GM12878 (cell line): ENCODE results near the gene STX8. TPM values are rescaled to one million over a fixed set of nuclear protein-coding genes. Genes with fewer than 3 reads are reported as not detected.

Experiments used
- ATAC-seq: fragments of 200-7000 bp; cut with Tn5 transposase; 3 replicates; pipeline ENCODE4 v1.9.1; 2020; ENCODE audit warnings: mild to moderate bottlenecking, moderate library complexity
- BruUV-seq: library from RNA; stranded (reverse); fragments of 400-500 nt; replicated peaks from 2 replicates; lab custom pipeline; 2021; lab: Mats Ljungman, UMichigan
- CTCF ChIA-PET: fragments of 300-600 bp; sonication (Branson Sonifier 250); formaldehyde crosslinking; extraction: SDS; loops from one replicate; lab custom pipeline; 2021; ENCODE audit warnings: inconsistent platforms; lab: Yijun Ruan, JAX
- POLR2A ChIA-PET: fragments of 350-600 bp; formaldehyde crosslinking; extraction: SDS; loops from one replicate; lab custom pipeline; 2021; ENCODE audit warnings: inconsistent platforms; lab: Charles Lee
- RAD21 ChIA-PET: fragments of 300-600 bp; sonication (Branson Sonifier 250); formaldehyde crosslinking; loops from one replicate; lab custom pipeline; 2023; ENCODE audit warnings: antibody characterized with exemption; ENCODE audit not compliant: unreplicated experiment; lab: Charles Lee
- SMC1A ChIA-PET: fragments of 300-600 bp; sonication (Branson Sonifier 250); formaldehyde crosslinking; loops from one replicate; lab custom pipeline; 2023; ENCODE audit not compliant: unreplicated experiment, uncharacterized antibody; lab: Charles Lee
- DNase-seq: peaks from one replicate; pipeline ENCODE4 v3.0.0-alpha.2; 2011; ENCODE audit warnings: low read depth, low spot score
- FAIRE-seq: peaks from 3 replicates; lab custom pipeline; 2011; peaks lifted over from hg19 to GRCh38; lab: Jason Lieb, UNC
- H2AFZ ChIP-seq: 2 replicates; pipeline ENCODE4 v1.6.0; 2011; ENCODE audit warnings: low read depth, low read length, control low read depth; ENCODE audit not compliant: control insufficient read depth
- H3K27ac ChIP-seq: 2 replicates; pipeline ENCODE4 v1.5.1; 2011; ENCODE audit warnings: control low read depth; ENCODE audit not compliant: control insufficient read depth, insufficient read depth
- H3K27me3 ChIP-seq, 2 experiments: replicated peaks in 1 of 2; 2 replicates each; pipeline versions ENCODE4 v1.6.0 to v1.6.1; 2011; ENCODE audit warnings: low read length in 1 of 2; ENCODE audit not compliant: control insufficient read depth in 2 of 2, insufficient read depth in 2 of 2
- H3K36me3 ChIP-seq, 2 experiments: 2 replicates each; pipeline ENCODE4 v1.5.1; 2011; ENCODE audit warnings: low read length in 1 of 2; ENCODE audit not compliant: control insufficient read depth in 2 of 2, insufficient read depth in 2 of 2
- H3K4me1 ChIP-seq: 2 replicates; pipeline ENCODE4 v1.6.1; 2011; ENCODE audit warnings: mild to moderate bottlenecking, low read length, moderate library complexity, mixed read lengths; ENCODE audit not compliant: control insufficient read depth, insufficient read depth
- H3K4me2 ChIP-seq: 2 replicates; pipeline ENCODE4 v1.6.0; 2011; ENCODE audit warnings: control low read depth; ENCODE audit not compliant: control insufficient read depth, insufficient read depth
- H3K4me3 ChIP-seq: fragments of 200-600 bp; sonication (generic); 2 replicates; pipeline ENCODE4 v1.5.1; 2016
- H3K79me2 ChIP-seq: 2 replicates; pipeline ENCODE4 v1.6.0; 2011; ENCODE audit warnings: low read length; ENCODE audit not compliant: control insufficient read depth, insufficient read depth
- H3K9ac ChIP-seq: 2 replicates; pipeline ENCODE4 v1.8.0; 2011; ENCODE audit warnings: low read length, control low read depth, mixed read lengths; ENCODE audit not compliant: control insufficient read depth, insufficient read depth
- H3K9me3 ChIP-seq: replicated peaks from 3 replicates; pipeline ENCODE4 v1.5.1; 2011; ENCODE audit warnings: mild to moderate bottlenecking, low read length; ENCODE audit not compliant: control insufficient read depth, insufficient read depth
- H4K20me1 ChIP-seq: 2 replicates; pipeline ENCODE4 v1.6.0; 2011; ENCODE audit not compliant: control insufficient read depth, insufficient read depth
- BACH1 ChIP-seq: fragments of 450-650 bp; IDR thresholded peaks from 2 replicates; pipeline ENCODE4 v1.6.1; 2017; ENCODE audit warnings: mild to moderate bottlenecking, borderline replicate concordance
- EP300 ChIP-seq, 2 experiments: fragments of 150-350 bp in 1 of 2; IDR thresholded peaks; 2 replicates each; pipeline ENCODE4 v1.6.1; 2011 to 2012; ENCODE audit warnings: low read depth in 2 of 2, low read length in 2 of 2, borderline replicate concordance in 1 of 2, improper control_type of control experiment in 1 of 2, inconsistent platforms in 1 of 2; ENCODE audit not compliant: control insufficient read depth in 1 of 2
- FOXK2 ChIP-seq: fragments of 450-650 bp; IDR thresholded peaks from 2 replicates; pipeline ENCODE4 v1.6.1; 2017; ENCODE audit warnings: mild to moderate bottlenecking, moderate library complexity
- FOXM1 ChIP-seq: IDR thresholded peaks from 2 replicates; pipeline ENCODE4 v1.6.1; 2012; ENCODE audit warnings: low read depth, mild to moderate bottlenecking, inconsistent platforms, low read length, moderate library complexity
- LARP7 ChIP-seq: fragments of 450-650 bp; IDR thresholded peaks from 2 replicates; pipeline ENCODE4 v1.6.1; 2017; ENCODE audit warnings: mild to moderate bottlenecking
- MEF2B ChIP-seq: fragments of 450-650 bp; IDR thresholded peaks from 2 replicates; pipeline ENCODE4 v1.6.1; 2018; ENCODE audit warnings: mild to moderate bottlenecking, moderate library complexity; ENCODE audit not compliant: partially characterized antibody, poor library complexity, severe bottlenecking
- PAX8 ChIP-seq: fragments of 450-650 bp; IDR thresholded peaks from 2 replicates; pipeline ENCODE4 v1.6.1; 2017; ENCODE audit warnings: mild to moderate bottlenecking, moderate library complexity
- SIN3A ChIP-seq: IDR thresholded peaks from 2 replicates; pipeline ENCODE4 v1.6.1; 2012; ENCODE audit warnings: low read depth, low read length, improper control_type of control experiment
- TCF3 ChIP-seq: IDR thresholded peaks from 2 replicates; pipeline ENCODE4 v1.6.1; 2012; ENCODE audit warnings: low read depth, mild to moderate bottlenecking, low read length, borderline replicate concordance; ENCODE audit not compliant: insufficient read depth
- ZBED1 ChIP-seq: IDR thresholded peaks from 2 replicates; pipeline ENCODE4 v1.6.1; 2016; ENCODE audit warnings: borderline replicate concordance
- ZNF384 ChIP-seq: IDR thresholded peaks from 2 replicates; pipeline ENCODE4 v1.6.1; 2012; ENCODE audit warnings: low read depth, mild to moderate bottlenecking, low read length, improper control_type of control experiment, borderline replicate concordance
- WGBS: methylation state at CpG from one replicate; pipeline ENCODE4 v1.1.6; 2016; ENCODE audit warnings: low lambda C conversion rate; ENCODE audit not compliant: insufficient replicate concordance, insufficient coverage; ENCODE audit errors: missing lambda C conversion rate; 5-methylcytosine and 5-hydroxymethylcytosine counted together
- in situ Hi-C: fragments of 300-500 bp; cut with MboI; formaldehyde crosslinking; loops from 9 replicates; pipeline ENCODE4 v1.14.3; 2018; ENCODE audit warnings: mixed read lengths
- intact Hi-C: fragments of 100-400 bp; cut with micrococcal nuclease; formaldehyde crosslinking; loops from one replicate; pipeline ENCODE4 v1.14.2; 2022; ENCODE audit not compliant: unreplicated experiment
- polyA plus RNA-seq, 11 experiments: library from polyadenylated mRNA; depleted of rRNA in 4 of 11; unstranded in 6 of 11; stranded (reverse) in 5 of 11; fragments of >200 nt; fragmentation: Nextera tagmentation in 4 of 11; fragmentation: Illumina TruSeq in 1 of 11; extraction: Ambion mirVana in 4 of 11; extraction: Trizol in 1 of 11; gene quantifications; 1 replicate in 1 of 11; 2 replicates in 10 of 11; pipeline versions ENCODE4 v1.2.1 to v1.2.3, GENCODE V29; 2011 to 2016; ENCODE audit warnings: inconsistent platforms in 2 of 11, missing spikeins in 2 of 11, low read depth in 1 of 11
- total RNA-seq, 4 experiments: library from RNA; depleted of rRNA in 3 of 4; stranded (reverse); fragments of >200 nt in 3 of 4; fragmentation: Illumina TruSeq in 1 of 4; extraction: Trizol in 1 of 4; gene quantifications; 2 replicates each; pipeline versions ENCODE4 v1.2.1 to v1.2.3, GENCODE V29; 2013 to 2021

Gene STX8
- total and polyA plus RNA-seq, 10 of the 15 experiments (the other 5 are each of a cell fraction or from before 2014, with no cell fraction given): 47.9 to 151 (median 72.9) TPM

GRCh38 chr17:9299695-9300094, 275.9 kb downstream of the STX8 start:
- Histone ChIP-seq H3K4me3 (no peak overlapping the region), H3K79me2 (no peaks in the 10 kb centered on the region), H3K9me3 (no peaks in the 10 kb centered on the region; the same call in 2 of the 3 replicates), H3K4me2 (no peak overlapping the region), H3K27ac (no peak overlapping the region), H4K20me1 (no peaks in the 10 kb centered on the region), H3K36me3 (no peaks in the 10 kb centered on the region), H2AFZ (no peak overlapping the region), H3K9ac (no peak overlapping the region), H3K27me3 (no peaks in the 10 kb centered on the region), H3K4me1 (peaks cover 4% of the 10 kb centered on the region; the same call in 1 of the 2 replicates)
- ATAC-seq (no peak), DNase-seq (no peak), FAIRE-seq (no peak)
- intact Hi-C loops: no loop called here
- CTCF ChIA-PET: interaction anchor here (3.2 kb wide), 1 partner anchor 8 kb away, joined by 15 read pairs; no protein-coding TSS in a partner anchor
- SMC1A ChIA-PET: interaction anchor here (1.0 to 1.9 kb wide), 2 partner anchors 10 to 11 kb away, joined by 3 to 4 read pairs; no protein-coding TSS in a partner anchor
- 67% methylated on average over 7 of the region's 7 CpGs for WGBS
- RAD21 ChIA-PET: no interaction called here
- no TSS peak for BruUV-seq
- in situ Hi-C loops: no loop called here
- TF ChIP-seq BACH1: no peak
- no peak for TF ChIP-seq ZNF384
- TF ChIP-seq FOXK2: no peak
- no peak for TF ChIP-seq EP300 (IDR thresholded peaks at IDR 0.05; ENCODE audit: borderline replicate concordance in 1 of 2, control insufficient read depth in 1 of 2, low read depth in 2 of 2, low read length in 2 of 2)
- TF ChIP-seq MEF2B: no peak
- TF ChIP-seq ZBED1: no peak
- TF ChIP-seq SIN3A: no peak
- no peak for TF ChIP-seq LARP7
- TF ChIP-seq FOXM1: no peak
- no peak for TF ChIP-seq PAX8
- TF ChIP-seq TCF3: no peak
- POLR2A ChIA-PET: interaction anchor here (0.7 kb wide), 1 partner anchor 722 kb away, joined by 5 read pairs; no protein-coding TSS in a partner anchor
